GM18951 (cell line): ENCODE measurements around the gene SPSB1.

Experiments
- POLR2A ChIP-seq: IDR thresholded peaks from 4 replicates; pipeline ENCODE4 v1.6.1; 2011; ENCODE audit warnings: mild to moderate bottlenecking; ENCODE audit not compliant: insufficient read length, insufficient read depth; ENCODE audit errors: extremely low read depth
- in situ Hi-C: fragments of 300-500 bp; cut with MboI; formaldehyde crosslinking; loops from one replicate; pipeline ENCODE4 v1.12.0; 2022; ENCODE audit warnings: low sequenced_read_pairs, mixed read lengths, inconsistent platforms; ENCODE audit not compliant: unreplicated experiment

SPSB1 gene

DNA sequence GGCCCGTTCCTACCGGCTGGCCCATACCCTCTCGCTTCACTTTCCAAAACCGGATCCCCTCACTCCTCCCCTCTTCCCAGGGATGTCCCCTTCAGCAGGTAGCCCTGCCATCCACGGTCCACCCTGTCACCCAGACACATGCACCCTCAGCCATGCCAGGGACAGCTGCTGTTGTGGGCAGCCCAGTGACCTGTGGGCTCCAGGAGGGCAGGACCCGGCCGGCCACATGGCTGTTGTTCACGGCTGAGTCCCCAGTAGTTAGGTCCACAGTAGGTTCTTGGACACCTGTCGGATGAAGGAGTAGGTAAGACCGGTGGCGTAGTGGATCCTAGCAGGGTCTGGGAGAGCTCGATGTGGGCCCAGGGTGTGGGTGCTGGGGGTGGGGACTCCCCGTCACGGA, 12.5 kb downstream of the SPSB1 start:
- no peak for TF ChIP-seq POLR2A
- in situ Hi-C loops = no loop called here

GRCh38 chr1:9306006-9306405, 13.3 kb downstream of the SPSB1 start:
- in situ Hi-C loops = no loop called here
- no peak for TF ChIP-seq POLR2A

DNA sequence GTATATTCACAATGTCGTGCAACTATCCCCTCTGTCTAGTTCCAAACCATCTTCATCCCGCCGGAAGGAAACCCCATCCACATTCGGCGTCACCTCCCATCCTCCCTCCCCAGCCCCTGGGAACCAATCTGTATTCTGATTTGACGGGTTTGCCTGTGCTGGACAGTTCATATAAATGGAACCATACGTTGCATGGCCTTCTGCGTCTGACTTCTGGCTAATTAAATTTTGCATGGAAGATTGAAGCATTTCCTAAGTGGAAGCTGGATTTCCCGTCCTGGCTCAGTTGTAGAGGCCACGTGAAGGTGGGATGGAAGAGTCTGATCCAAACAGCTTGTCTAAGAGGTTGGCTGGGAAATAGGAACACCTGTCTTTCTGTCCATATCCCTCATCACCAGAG, 14.6 kb downstream of the SPSB1 start:
- TF ChIP-seq POLR2A = no peak
- in situ Hi-C loops = no loop called here

DNA sequence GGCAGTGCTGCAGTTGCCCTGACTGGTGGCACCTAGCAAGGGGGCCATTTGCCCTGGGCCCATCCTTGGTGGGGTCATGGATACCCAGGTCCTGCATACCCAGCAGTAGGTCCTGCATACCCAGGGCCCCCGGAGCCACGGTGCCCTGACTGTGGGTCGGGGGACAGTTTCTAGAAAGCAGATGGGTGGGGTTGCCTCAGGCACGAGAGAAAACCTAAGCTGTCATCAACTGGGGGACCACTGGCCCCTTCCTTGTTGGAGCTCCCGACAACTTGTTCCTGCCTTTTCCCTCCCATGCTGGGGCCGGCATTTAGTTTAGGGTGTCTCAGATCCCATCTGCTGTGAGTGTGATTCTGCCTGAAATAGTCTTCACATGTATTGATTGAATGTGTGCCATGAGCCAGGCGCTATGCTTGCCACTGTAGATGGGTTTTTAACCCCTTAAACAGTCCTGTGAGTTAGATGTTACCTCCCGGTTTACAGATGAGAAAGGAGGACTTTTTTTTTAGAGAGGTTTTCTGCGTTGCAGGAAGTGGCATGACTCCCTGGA, 15.6 kb downstream of the SPSB1 start:
- no peak for TF ChIP-seq POLR2A
- in situ Hi-C loops = no loop called here

DNA sequence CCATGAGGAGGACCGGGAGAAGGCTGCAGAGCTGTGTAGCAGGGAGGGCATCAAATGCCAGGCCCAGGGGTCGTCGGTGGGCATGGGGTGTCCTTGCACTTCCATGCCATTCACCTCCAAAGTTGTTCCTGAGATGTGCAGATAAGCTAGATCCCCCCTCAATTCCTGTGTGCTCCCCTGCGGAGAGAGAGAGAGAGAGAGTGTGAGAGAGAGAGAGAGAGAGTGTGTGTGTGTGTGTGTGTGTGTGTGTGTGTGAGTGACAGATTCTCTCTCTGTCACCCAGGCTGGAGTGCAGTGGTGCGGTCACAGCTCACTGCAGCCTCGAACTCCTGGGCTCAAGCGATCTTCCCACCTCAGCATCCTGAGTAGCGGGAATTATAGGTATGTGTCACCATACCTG, 16.4 kb downstream of the SPSB1 start:
- in situ Hi-C loops = no loop called here
- no peak for TF ChIP-seq POLR2A

DNA sequence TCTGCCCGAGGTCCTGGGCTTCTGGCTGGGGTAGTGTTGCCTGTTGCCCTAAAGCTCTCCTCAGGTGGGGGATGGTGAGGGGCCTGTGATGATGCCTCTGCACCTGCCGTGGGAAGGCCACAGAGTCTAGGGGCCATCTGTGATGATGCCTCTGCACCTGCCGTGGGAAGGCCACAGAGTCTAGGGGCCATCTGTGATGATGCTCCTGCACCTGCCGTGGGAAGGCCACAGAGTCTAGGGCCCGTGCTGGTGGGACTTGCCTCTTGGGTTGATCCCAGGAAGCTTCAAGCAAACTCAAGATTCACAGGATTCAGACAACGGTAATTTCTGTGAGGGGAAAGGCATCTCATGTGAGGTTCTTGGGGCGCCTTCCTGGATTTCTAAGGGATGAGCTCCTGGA, 17.3 kb downstream of the SPSB1 start:
- in situ Hi-C loops = no loop called here
- no peak for TF ChIP-seq POLR2A

GRCh38 chr1:9311029-9311428, 18.3 kb downstream of the SPSB1 start:
- in situ Hi-C loops = no loop called here
- no peak for TF ChIP-seq POLR2A

DNA sequence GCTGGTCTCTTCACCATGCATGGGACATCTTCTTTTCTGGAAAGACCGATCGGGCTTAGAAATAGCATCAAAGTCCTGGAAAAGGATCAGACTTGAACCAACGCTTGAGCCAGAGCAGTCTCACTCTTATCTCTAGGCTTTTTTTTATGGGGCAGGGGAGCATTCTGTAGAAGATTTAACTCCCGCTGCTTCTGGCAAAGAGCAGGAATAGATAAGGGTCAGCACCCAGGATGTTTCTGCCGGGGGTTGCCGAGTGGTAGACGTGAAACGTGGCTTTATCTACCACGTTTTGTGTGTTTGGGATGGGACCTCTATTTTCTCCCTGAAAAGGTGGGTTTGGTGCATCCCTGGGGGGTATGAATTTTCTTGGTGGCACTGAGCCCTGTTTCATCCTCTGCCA, 18.8 kb downstream of the SPSB1 start:
- in situ Hi-C loops = no loop called here
- no peak for TF ChIP-seq POLR2A

GRCh38 chr1:9312168-9312720, 19.6 kb downstream of the SPSB1 start:
- in situ Hi-C loops = no loop called here
- TF ChIP-seq POLR2A = no peak

GRCh38 chr1:9313576-9313975, 20.9 kb downstream of the SPSB1 start:
- no peak for TF ChIP-seq POLR2A
- in situ Hi-C loops = no loop called here

DNA sequence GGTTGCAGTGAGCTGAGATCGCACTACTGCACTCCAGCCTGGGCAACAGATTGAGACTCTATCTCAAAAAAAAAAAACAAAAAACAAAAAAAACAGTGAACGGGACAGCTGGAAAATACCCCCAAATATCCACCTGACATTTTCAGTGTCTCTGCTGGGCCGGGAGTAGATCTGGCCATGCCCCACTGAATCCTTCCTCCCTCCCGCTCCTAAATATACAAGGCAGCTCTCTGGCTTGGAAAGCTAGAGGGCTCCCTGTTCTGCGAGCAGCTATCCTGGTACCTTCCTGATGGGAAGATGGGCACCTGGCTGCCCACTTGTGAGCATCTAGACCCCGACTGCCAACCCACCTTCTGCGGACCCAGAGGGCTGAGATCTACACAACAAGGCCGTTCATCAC, 21.4 kb downstream of the SPSB1 start:
- no peak for TF ChIP-seq POLR2A
- in situ Hi-C loops = no loop called here

GRCh38 chr1:9314711-9315379, 22.2 kb downstream of the SPSB1 start:
- in situ Hi-C loops = no loop called here
- TF ChIP-seq POLR2A = no peak

- no peak for TF ChIP-seq POLR2A
- in situ Hi-C loops = no loop called here
Observed at GRCh38 chr1:9315411-9316079, 22.9 kb downstream of the SPSB1 start.

DNA sequence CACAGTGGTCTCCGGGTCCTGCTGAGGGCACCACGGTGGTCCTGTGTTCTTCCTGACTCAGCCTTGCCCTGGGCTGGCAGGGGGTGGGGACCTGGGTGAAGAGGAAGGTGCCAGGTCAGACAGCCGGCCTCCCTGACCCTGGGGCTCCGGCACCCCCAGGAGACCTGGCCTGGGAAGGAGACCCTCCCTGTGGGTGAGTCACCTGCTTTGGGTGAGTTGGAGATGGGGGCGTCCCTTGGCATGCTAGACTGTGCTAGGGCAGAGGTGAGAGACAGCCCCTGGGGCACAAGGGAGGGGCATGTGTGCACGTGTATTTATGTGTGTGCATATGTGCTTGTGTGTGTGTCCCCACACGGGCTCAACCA, 23.4 kb downstream of the SPSB1 start:
- in situ Hi-C loops = no loop called here
- no peak for TF ChIP-seq POLR2A

DNA sequence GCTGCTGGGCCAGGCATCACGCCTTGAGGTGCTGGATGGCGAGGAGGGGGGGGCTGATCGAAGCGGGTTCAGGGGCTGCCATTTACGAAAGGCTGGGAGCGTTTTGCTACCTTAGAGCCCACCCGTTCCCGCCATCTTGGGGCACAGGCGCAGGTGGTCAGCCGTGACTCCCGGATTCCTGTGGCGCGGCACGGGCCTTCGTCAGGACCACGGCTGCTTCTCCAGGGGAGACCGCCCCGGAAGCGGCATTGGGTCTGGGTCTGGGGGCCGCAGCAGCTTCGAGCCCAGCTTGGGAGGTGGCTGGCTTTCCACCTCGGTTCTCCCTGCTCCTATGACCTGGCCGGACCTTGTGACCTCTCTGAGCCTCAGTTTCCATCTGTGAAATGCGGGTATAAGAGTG, 23.8 kb downstream of the SPSB1 start:
- in situ Hi-C loops = no loop called here
- no peak for TF ChIP-seq POLR2A

- in situ Hi-C loops = no loop called here
Observed at GRCh38 chr1:9317072-9317471, 24.4 kb downstream of the SPSB1 start.

More at GRCh38 chr1:9317072-9317471, 24.4 kb downstream of the SPSB1 start:
- TF ChIP-seq POLR2A = no peak
